DMS 273 (cell line): ENCODE data around the gene STX10.
"Not testable (repeated sequence)": the region's sequence is repeated elsewhere in the genome, so short reads cannot be mapped to it uniquely, and the experiment has no call there.

Experiments
- DNase-seq: peaks from one replicate; lab custom pipeline; 2025; ENCODE audit not compliant: unreplicated experiment; lab: John Stamatoyannopoulos, UW

STX10 gene

GRCh38 chr19:13150187-13150930 is at the start of gene STX10, which contains the start of gene IER2:
Gene STX10, minus strand, starts transcription at chr19:13150375. Its CDS starts 202 bp downstream, at chr19:13150173.
Gene IER2, plus strand, starts transcription at chr19:13150411. Its CDS starts 2,776 bp downstream, at chr19:13153187.
- DNase-seq = peak; percentile 98

GRCh38 chr19:13198634-13199033 is 48.5 kb upstream of the STX10 start:
- no peak for DNase-seq

- no peak for DNase-seq
These were observed 45.5 kb upstream of the STX10 start for GRCh38 chr19:13195678-13196077.

- DNase-seq = no peak
These were observed 40.8 kb upstream of the STX10 start for GRCh38 chr19:13190781-13191540.

GRCh38 chr19:13189600-13189999 is 39.4 kb upstream of the STX10 start:
- no peak for DNase-seq

GRCh38 chr19:13187419-13187818 is 37.2 kb upstream of the STX10 start:
- no peak for DNase-seq

GRCh38 chr19:13186688-13187087 is 36.5 kb upstream of the STX10 start:
- DNase-seq = not testable (repeated sequence)

GRCh38 chr19:13185763-13186657 is 35.8 kb upstream of the STX10 start:
- DNase-seq = not testable (repeated sequence)

GRCh38 chr19:13184926-13185325 is 34.8 kb upstream of the STX10 start:
- DNase-seq = not testable (repeated sequence)

- peak; percentile 90 for DNase-seq
These were observed 31.7 kb upstream of the STX10 start for GRCh38 chr19:13181747-13182388.

- DNase-seq = not testable (repeated sequence)
These were observed 28.1 kb upstream of the STX10 start for GRCh38 chr19:13178291-13178690.

- DNase-seq = not testable (repeated sequence)
These were observed 27.4 kb upstream of the STX10 start for GRCh38 chr19:13177584-13177983.

- DNase-seq = peak; percentile 59
These were observed 26.2 kb upstream of the STX10 start for GRCh38 chr19:13176345-13176744.

- no peak for DNase-seq
These were observed 23.1 kb upstream of the STX10 start for GRCh38 chr19:13173139-13173737.

GRCh38 chr19:13172346-13173138 is 22.4 kb upstream of the STX10 start:
- peak; percentile 90 for DNase-seq

- no peak for DNase-seq
These were observed 21.0 kb upstream of the STX10 start for GRCh38 chr19:13171146-13171545.

- no peak for DNase-seq
These were observed 19.6 kb upstream of the STX10 start for GRCh38 chr19:13169769-13170168.

GRCh38 chr19:13166151-13166550 is 16.0 kb upstream of the STX10 start:
- not testable (repeated sequence) for DNase-seq
